Activated CD4-positive, alpha-beta T cell treated with anti-CD3 and anti-CD28 coated beads, Interleukin-2, Interleukin-4, amounts not matched to agents 100 ng/mL and 50 ng/mL, durations not matched to agents 16 hours and 8 hours (primary cell): ENCODE results near the gene C19orf38.

ENCODE experiments used
- DNase-seq: peaks from one replicate; pipeline ENCODE4 v3.0.0-alpha.2; 2020; ENCODE audit warnings: low spot score

The C19orf38 gene

GRCh38 chr19:10911579-10912363 is 63.6 kb downstream of the C19orf38 start:
- no peak for DNase-seq

GRCh38 chr19:10912619-10913018 is 64.4 kb downstream of the C19orf38 start:
- DNase-seq: no peak

GRCh38 chr19:10913716-10914340 is 65.6 kb downstream of the C19orf38 start:
- no peak for DNase-seq

GRCh38 chr19:10915130-10916091 is 67.2 kb downstream of the C19orf38 start:
- no peak for DNase-seq

GRCh38 chr19:10916602-10917001 is 68.4 kb downstream of the C19orf38 start:
- no peak for DNase-seq

- no peak for DNase-seq
These were observed 70.1 kb downstream of the C19orf38 start for GRCh38 chr19:10918359-10918758.
